Muscle of back (tissue), 11 donors: Measurements from ENCODE around the gene ELMO1. TPM values are rescaled to one million over a fixed set of nuclear protein-coding genes. Genes with fewer than 3 reads are reported as not detected.
A peak's percentile ranks its signal among the peaks of the same experiment; 100 is the strongest.
"Not testable (repeated sequence)": the region's sequence is repeated elsewhere in the genome, so short reads cannot be mapped to it uniquely, and the experiment has no call there.

Experiments used
- DNase-seq, 3 donors: peaks; one replicate each; pipeline versions ENCODE4 v3.0.0 to v3.0.0-alpha.2; 2013
- polyA plus RNA-seq, 10 donors: library from polyadenylated mRNA; unstranded; fragments of 120-200 nt; gene quantifications; one replicate each; pipeline ENCODE4 v1.2.1, GENCODE V29; 2013; ENCODE audit not compliant: insufficient read length in 10 of 10

The ELMO1 gene
- polyA plus RNA-seq, 10 donors = 21.2 to 37.4 (median 26.8) TPM

DNA sequence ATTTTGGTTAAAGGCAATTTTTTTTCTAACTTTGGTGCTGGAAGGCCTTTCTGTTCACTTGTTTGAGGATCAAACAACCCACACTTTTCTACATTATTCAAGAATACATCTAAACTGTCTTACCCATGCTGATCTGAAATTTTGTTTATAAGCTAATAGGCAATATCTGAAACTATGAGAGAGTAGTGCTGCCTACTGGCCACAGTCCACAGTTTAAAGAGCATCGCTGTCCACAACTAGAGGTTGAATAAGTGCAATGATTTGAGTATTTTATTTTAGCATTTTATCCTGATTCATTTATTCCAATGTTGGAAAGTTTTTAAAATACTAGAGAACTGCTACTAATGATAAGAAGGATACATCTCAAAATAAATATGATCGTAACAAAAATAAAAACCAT is 306.9 kb downstream of the ELMO1 start:
- DNase-seq = no peak

GRCh38 chr7:37133902-37134301 is 314.8 kb downstream of the ELMO1 start:
- DNase-seq = not testable (repeated sequence)

GRCh38 chr7:37131855-37132254 is 316.8 kb downstream of the ELMO1 start:
- no peak for DNase-seq

- DNase-seq = no peak
These were observed 319.6 kb downstream of the ELMO1 start for GRCh38 chr7:37129035-37129425.

GRCh38 chr7:37128327-37129034 is 320.2 kb downstream of the ELMO1 start:
- DNase-seq = no peak

GRCh38 chr7:37119296-37119860 is 329.3 kb downstream of the ELMO1 start:
- DNase-seq = peak in 1 of 3 donors; percentile 6

DNA sequence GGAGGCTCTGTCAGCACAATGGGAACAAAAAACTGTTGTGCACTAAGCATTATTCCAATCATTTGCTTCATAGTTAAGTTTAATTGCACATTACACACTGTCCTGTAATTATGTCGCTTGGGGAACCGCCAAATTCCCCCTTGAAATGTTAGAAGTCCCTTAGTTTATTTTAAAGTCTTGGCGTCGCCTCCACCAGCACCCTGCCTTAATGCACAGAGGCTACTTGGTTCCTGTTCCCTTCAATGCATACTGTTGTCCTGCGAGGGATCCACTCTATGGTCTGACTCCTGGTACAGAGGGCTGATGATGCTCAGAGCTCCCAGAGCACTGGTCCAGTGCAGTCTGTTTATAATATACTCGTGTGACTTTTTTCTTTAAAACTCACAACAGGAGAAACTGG is 330.7 kb downstream of the ELMO1 start:
- no peak for DNase-seq

DNA sequence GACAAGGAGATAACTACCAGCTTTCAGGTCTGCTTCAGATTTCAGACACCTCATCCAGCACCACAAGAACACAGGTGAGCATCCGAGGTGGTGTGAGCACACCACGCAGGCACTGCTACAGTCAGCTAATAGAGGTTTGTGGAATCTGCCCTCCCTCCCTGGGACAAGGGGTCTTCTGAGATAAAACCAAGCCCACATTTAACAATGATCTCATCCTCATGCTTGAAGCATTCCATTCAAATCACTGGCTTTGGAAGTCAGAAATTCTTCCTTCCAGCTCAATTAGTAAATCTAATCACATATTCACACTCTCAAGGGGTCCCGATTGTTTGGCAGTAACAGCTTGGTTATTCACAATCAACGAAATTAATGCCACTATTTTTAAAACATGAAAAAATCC is 331.4 kb downstream of the ELMO1 start:
- DNase-seq = no peak

GRCh38 chr7:37116093-37116701 is 332.5 kb downstream of the ELMO1 start:
- no peak for DNase-seq

GRCh38 chr7:37113661-37114355 is 334.9 kb downstream of the ELMO1 start:
- DNase-seq = peak in 1 of 3 donors; percentile 31

GRCh38 chr7:37112876-37113275 is 335.8 kb downstream of the ELMO1 start:
- DNase-seq = no peak

GRCh38 chr7:37112218-37112617 is 336.4 kb downstream of the ELMO1 start:
- no peak for DNase-seq

- no peak for DNase-seq
These were observed 337.2 kb downstream of the ELMO1 start for GRCh38 chr7:37111459-37111858.

GRCh38 chr7:37110660-37111424 is 337.8 kb downstream of the ELMO1 start:
- DNase-seq = no peak

- no peak for DNase-seq
These were observed 338.8 kb downstream of the ELMO1 start for GRCh38 chr7:37109843-37110242.

DNA sequence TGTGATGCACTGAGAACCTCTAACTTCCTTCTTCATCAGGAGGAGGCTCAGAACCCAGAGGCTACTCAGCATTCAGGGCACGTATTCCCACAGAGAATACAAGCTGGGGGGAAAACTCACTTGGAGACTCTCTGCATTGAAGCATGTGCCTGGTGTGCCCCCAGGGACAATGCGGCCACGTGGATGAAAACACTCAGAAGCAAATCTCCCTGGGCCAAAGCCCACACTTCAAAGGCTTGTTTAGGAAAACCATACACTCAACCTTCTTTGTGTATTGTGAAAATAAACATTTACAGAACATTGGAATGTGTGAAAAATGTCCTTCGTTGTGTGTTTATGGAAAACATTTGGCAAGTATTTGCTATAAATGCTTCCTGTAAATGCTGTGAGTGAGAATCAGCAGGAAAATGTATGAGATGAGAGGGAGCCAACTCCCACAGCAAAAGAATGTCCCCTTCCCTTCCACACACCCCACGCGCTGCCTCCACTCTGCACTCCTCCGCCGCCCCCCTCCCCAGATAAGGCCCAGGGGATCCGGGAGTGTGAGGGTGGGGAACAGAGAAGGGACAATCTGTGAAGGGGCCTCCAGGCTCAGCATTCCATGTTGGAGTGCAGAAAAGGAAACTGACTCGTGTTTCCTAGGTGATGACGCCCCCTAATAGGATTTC is 339.5 kb downstream of the ELMO1 start:
- DNase-seq = peak in 1 of 3 donors; percentile 15

GRCh38 chr7:37108615-37109014 is 340.0 kb downstream of the ELMO1 start:
- DNase-seq = no peak

DNA sequence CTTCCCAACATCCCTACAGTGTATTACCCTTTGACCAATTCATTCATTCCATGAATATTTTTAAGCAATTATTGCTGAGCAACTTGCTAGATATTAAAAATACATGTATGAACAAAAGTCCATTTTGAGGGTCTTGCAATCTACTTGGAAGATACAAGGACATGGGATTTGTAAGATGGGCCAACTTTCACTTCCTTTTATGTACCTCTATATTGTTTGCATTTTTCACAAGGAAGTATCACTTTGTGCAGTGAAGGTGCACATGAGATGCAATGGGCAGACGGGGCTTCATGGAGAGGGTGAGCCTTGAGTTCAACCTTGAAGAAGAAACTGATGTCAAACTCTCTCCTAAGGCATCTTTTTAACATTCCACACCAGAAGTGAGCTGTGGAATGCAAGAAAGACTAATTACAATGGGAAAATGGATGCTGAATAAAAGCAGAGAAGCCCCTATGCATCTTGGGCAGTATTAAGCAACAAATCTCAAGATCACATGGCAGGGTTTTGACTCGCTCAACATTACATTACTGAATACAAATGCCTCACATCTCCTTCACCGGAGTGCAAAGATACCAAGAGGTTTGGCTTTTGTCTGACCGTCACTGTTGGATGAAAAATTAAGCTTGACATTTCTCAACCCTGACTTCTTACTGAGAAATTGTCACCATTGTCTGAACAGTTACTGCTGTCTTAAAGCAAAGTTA is 341.5 kb downstream of the ELMO1 start:
- no peak for DNase-seq

DNA sequence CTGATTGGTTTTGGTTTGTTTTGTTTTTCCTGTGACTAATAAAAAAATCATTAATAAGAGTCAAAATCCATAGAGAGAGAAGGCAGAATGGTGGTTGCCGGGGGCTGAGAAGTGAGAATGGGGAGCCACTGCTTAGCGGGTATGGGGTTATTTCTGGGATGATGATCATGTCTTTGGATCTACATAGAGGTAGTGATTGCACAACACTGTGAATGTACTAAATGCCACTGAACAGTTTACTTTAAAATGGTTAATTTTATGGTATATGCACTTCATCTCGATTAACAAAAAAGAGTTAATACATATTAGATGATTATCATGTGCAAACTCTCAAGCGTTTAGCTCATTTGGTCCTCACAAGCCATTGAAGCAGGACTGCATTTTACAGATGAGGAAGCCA is 342.9 kb downstream of the ELMO1 start:
- DNase-seq = no peak

DNA sequence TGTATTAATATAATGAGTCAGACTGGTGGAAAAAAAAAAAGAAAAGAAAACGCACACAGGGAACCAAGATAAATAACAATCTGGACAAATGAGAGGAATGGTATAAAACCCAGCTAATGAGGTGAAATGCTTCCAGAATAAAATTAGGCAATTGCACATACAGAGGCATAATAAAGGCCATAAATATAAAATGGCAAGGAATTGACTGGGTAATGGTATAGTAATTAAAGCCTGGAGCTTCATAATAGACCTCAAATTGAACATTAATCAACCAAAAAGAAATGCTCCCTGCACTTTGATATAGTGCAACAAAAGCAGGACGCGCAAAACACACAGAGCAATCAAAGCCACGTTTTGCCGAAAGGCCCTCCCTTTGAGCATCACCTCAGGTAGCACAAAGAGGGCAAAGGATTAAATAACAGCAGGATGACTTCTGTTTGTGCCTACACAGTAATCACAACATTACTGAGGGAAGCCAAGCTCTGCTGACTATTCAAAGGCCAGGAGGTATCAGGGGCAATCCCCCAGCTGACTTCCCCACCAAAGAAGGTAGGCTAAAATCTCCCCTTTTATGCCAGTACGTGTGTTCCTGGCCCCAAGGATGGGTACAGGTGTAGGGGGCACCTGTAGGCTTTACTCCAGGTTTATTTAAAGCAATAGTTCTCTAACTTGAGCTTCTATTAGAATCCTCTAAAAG is 343.7 kb downstream of the ELMO1 start:
- no peak for DNase-seq
